ENCODE measurements around the gene TEX264.

The TEX264 gene

GRCh38 chr3:51691949-51692348 lies 20.9 kb downstream of the TEX264 start:
- in situ Hi-C loops (cut with MboI; ENCODE audit: low sequenced_read_pairs), result no loop called here

DNA sequence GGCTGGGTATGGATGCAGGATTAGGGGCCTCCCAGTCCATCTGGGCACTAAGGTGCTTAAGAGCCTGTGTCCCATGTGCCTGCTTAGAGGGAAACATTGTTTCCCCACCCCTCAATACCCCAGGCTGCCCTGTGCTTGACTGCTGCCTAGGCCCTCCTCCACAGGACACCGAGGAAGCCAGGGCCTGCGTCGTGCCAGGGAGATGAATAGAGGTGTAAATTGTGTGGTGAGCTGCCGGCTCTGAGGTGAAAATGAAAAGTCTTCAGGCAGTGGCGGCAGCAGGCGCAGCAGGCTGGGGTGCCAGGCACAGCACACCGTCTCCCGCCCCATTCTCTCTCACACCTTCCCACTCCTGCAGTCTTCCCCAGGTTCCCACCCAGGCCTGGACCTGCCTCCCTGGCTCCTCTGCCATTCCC lies 21.9 kb downstream of the TEX264 start:
- in situ Hi-C loops (cut with MboI; ENCODE audit: low sequenced_read_pairs), result no loop called here

DNA sequence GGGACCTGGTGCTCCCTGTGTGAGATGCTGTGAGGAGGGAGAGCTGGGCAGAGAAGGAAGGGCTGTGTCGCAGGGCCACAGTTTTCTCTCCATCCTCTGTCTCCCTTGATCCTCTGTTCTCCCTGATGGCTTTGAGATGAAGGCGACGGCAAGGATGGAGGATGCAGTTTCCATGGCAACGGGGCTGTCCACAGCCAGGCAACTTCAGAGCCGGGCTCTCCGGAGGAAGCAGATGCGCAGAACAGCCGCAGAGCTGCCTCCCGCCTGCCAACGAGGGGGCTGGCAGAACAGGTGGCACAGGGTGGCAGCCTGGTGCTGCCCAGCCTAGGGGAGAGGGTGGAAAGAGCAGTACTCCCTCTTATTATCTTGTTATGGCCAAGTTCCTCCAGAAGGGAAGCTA lies 25.9 kb downstream of the TEX264 start:
- in situ Hi-C loops (cut with MboI; ENCODE audit: low sequenced_read_pairs), result no loop called here

DNA sequence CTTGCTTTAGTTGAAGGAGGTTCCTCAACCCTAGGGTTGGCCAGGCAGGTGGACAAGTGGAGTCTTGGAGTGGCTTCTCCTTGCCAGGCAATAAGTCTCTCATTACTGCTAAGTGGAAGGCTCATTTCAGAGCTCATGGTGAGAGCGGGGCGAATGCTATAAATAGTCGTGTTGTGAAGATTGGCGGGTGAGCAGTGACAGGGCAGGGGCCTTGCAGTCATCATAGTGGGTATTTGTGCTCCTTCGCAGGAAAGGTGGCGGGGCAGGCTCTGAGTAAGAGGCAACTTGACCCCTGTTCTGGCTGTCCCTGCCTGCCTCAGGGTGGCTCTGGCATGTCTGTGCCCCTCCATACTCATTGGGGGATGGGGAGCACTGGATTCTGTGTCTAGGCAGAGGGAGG lies 27.2 kb downstream of the TEX264 start:
- in situ Hi-C loops (cut with MboI; ENCODE audit: low sequenced_read_pairs), result no loop called here

DNA sequence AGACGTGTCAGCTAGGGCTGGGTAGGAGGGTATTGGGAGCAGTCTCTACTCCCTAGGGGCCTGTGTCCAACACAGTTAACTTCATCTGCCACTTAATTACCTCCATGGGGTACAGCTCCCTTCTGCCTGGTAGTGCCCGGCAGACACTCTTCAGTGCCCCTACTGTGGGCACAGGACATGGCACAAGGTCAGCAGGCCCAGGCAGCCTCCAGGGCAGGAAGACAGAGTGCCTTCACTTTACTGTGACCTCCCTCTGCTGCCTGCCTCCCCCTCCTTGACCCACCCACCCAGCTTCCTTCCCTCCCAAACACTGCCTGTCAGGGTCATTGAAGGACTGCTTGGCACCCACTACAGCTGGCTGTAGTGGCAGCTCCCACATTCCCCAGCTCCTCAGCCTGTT lies 29.4 kb downstream of the TEX264 start:
- in situ Hi-C loops (cut with MboI; ENCODE audit: low sequenced_read_pairs), result no loop called here

DNA sequence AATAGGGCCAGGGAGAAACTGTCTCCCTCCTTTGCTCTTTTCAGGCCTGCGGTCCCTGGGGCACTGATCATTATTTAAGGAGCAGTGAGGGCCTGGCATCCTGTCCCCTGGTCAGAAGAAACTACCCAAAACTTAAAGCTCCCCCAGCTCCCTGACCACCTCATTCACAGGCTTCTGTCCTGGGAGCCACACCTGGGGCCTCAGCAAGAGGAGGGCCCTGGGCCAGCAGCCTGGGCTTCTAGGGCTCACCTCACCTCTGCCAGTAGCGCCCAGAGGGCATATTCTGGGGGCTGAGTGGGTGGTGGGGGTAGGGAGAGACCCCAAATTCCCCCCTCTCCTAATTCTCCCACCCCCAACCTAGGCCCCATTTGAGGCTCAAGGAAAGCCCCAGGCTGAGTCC lies 31.1 kb downstream of the TEX264 start:
- in situ Hi-C loops (cut with MboI; ENCODE audit: low sequenced_read_pairs), result no loop called here

DNA sequence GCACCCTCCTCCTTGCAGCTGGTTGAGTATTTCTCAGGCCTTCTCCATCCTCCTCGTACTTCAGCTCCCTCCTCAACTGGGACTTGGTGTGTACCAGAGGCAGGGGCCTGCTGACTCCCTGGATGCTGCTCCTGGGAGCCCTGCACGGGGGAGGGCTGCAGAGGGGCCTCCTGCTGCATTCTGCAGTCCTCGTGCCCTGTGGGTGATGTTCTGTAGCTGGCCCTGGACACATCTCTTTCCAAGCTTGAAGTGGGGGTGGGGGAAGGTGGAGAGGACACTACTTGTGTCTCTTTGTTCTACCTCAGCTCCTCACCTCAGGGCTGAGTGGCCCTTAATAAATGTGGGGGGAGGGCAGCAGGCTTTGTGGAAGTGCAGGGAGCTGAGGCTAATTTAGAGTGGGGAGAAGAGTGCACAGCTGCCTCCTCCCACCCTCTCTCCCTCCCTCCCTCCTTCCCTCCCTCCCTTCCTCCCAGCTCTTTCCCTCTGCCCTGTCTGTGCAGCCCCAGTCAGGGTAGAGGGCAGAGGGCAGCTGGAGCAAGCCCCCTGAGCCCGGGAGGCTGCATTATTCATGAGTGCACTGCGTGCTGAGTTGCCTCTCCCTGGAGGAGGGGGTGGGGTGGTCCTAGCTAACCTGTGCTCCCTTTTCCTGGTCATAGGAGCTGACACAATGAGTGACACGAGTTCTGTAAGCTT lies 32.2 kb downstream of the TEX264 start:
- in situ Hi-C loops (cut with MboI; ENCODE audit: low sequenced_read_pairs), result no loop called here

DNA sequence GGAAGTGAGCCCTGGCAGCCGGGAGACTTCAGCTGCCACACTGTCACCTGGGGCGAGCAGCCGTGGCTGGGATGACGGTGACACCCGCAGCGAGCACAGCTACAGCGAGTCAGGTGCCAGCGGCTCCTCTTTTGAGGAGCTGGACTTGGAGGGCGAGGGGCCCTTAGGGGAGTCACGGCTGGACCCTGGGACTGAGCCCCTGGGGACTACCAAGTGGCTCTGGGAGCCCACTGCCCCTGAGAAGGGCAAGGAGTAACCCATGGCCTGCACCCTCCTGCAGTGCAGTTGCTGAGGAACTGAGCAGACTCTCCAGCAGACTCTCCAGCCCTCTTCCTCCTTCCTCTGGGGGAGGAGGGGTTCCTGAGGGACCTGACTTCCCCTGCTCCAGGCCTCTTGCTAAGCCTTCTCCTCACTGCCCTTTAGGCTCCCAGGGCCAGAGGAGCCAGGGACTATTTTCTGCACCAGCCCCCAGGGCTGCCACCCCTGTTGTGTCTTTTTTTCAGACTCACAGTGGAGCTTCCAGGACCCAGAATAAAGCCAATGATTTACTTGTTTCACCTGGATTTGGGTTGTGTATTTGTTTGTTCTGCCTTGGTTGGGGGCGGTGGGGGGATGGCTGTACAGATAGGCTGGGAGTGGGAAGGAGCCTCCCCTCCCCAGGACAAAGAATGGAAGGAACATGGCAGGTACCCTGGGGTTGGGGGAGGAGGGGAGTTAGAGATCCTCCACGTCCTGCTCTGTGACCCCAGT lies 32.9 kb downstream of the TEX264 start:
- in situ Hi-C loops (cut with MboI; ENCODE audit: low sequenced_read_pairs), result no loop called here

DNA sequence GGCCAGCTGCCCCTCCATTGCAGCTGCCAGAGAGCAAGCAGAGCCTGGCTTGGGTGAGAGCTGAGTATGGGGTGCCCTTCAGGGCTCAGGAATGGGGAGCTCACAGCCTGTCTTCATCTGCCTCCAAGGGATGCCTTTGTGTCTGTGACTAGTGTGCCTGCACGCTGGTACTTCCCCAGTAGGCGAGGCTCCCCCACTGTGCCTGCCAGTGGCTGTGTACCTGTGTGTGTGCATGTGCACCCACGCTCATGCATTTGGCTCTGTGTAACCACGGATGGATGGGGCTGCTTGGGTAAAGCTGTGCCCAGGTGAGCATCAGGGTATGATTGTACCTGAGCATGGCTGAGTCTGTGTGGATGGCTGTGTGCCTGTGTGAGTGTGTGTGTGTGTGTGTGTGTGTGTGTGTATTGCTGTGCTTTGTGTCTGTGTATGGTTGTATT lies 33.5 kb downstream of the TEX264 start:
- in situ Hi-C loops (cut with MboI; ENCODE audit: low sequenced_read_pairs), result no loop called here

DNA sequence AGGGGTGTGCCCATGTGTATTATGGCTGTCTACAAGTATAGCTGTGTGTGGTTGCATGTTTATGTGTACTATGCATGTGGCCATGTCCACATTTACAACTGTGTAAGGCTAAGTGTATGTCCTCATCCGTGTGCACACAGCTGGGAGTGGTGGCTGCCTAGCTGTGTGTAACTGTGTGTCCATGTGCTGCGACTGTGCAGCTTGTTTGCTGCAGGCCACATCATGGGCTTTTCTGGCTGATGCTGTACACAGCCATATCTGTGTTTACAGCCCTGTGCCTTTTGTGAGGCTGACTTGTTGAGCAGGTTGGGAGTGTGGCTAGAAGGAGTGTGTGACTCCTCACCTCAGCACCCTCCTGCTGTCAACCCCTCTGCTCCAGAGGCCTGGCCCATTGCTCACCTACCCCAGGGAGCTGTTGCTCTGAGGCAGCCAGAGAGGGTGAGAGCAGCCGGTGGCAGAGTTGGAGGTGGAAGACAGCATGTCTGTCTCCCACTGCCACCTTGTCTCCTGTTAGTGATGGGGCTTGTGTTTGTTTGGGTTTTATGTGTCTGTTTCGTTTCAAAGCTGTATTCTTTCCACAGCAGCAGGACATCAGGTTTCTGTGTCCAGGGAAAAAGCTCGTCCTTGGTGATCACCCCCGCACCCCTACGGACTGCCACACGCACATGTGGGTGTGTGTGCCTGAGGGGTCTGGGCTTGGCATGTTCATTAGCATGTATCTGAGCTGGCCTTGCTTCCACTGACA lies 34.4 kb downstream of the TEX264 start:
- in situ Hi-C loops (cut with MboI; ENCODE audit: low sequenced_read_pairs), result no loop called here

- in situ Hi-C loops (cut with MboI; ENCODE audit: low sequenced_read_pairs), result no loop called here
These were observed 35.0 kb downstream of the TEX264 start for GRCh38 chr3:51706021-51706485.

DNA sequence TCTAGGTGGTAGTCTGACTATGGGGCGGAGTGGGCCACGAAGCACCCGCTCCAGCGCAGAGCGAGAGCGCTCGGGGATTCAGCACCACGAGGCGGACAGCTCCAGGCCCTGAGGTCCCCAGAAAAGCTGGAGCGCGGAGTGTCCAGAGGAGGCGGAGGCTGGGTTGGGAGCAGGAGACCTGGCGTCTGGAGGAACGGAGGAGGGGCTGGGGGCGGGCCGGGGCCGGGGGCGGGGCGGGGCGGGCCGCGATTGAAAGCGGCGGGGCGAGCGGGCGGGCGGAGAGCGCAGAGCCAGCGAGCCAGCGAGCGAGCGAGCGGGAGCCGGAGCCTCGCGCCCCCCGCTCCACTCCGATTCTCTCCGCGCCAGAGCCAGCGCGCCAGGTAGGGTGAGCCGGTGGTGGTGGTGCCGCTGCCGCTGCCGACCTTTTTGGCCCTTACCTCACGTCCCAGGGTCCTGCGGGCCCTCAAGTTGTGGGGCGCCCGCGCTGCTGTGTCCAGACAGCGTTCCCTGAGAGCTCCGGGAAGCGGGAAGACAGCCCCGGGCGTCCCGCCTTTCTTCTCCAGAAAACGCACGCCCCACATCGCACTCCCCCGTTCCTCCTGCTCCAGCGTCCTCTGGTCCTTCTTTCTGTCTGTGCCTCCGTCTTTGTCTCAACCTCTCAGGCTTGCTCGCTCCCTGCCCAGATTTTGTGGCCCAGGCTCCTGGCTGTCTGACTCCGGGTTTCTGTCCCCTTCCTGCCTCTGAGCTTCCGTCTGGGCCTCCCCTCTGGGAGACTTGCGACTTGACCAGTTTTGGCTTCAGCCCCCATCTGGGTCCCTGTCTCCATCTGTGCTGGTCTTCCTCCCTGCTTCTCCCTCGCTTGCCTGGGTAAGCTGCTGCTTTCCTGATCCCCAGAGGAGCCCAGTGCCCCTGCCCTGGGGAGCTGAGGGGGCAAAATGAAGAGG lies 36.0 kb downstream of the TEX264 start, which contains the start of gene GRM2:
Gene GRM2, plus strand, starts transcription at position 281 of the 944 bp plus-strand sequence. CDS start 1,916 bp downstream, outside the sequence.
- in situ Hi-C loops (cut with MboI; ENCODE audit: low sequenced_read_pairs), result no loop called here

- in situ Hi-C loops (cut with MboI; ENCODE audit: low sequenced_read_pairs), result no loop called here
These were observed 37.3 kb downstream of the TEX264 start for GRCh38 chr3:51708216-51708845.

- in situ Hi-C loops (cut with MboI; ENCODE audit: low sequenced_read_pairs), result no loop called here
These were observed 38.0 kb downstream of the TEX264 start for GRCh38 chr3:51709004-51709420.

- in situ Hi-C loops (cut with MboI; ENCODE audit: low sequenced_read_pairs), result no loop called here
These were observed 38.6 kb downstream of the TEX264 start for GRCh38 chr3:51709675-51710074.

- in situ Hi-C loops (cut with MboI; ENCODE audit: low sequenced_read_pairs), result no loop called here
These were observed 39.7 kb downstream of the TEX264 start for GRCh38 chr3:51710631-51711351.

DNA sequence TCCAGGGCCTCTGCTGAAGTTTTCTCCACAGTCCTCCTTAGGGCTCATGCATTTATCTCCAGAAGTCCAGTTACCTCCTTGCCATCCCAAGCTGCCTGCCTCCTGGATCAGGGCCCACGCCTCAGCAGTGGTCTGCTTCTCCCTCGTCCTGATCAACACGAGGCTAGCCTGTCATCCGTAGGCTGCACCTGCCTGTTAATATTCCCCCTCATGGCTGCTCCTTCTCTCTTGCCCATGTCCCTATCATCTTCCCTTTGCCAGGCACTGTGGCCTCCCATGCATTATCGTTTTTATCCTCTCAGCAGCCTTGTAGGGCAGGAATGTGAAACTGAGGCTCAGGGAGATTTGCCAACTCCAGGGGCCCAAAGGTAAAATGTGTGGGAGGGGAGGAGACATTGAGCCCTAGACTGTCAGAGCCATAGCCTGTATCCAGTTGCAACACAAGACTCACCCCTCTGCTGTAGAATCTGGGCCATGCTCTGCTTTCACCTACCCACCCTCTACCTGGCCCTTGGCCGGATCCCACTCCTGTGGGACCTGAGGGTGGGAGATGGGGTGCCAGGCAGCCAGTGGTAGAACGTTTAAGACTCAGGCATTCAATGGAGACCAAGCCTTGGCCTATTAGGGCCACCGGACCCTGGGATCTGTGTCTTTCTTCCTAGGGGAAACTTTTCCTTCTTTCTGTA lies 40.4 kb downstream of the TEX264 start:
- in situ Hi-C loops (cut with MboI; ENCODE audit: low sequenced_read_pairs), result no loop called here

GRCh38 chr3:51712038-51712420 lies 41.0 kb downstream of the TEX264 start:
- in situ Hi-C loops (cut with MboI; ENCODE audit: low sequenced_read_pairs), result no loop called here

DNA sequence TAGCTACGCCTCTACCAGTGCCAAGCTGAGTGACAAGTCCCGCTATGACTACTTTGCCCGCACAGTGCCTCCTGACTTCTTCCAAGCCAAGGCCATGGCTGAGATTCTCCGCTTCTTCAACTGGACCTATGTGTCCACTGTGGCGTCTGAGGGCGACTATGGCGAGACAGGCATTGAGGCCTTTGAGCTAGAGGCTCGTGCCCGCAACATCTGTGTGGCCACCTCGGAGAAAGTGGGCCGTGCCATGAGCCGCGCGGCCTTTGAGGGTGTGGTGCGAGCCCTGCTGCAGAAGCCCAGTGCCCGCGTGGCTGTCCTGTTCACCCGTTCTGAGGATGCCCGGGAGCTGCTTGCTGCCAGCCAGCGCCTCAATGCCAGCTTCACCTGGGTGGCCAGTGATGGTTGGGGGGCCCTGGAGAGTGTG lies 41.5 kb downstream of the TEX264 start:
- in situ Hi-C loops (cut with MboI; ENCODE audit: low sequenced_read_pairs), result no loop called here

Data from hTERT RPE-1 (cell line).